Measurements from ENCODE around the gene TNRC6B.
A peak's percentile ranks its signal among the peaks of the same experiment; 100 is the strongest.
"Not testable (repeated sequence)": the region's sequence is repeated elsewhere in the genome, so short reads cannot be mapped to it uniquely, and the experiment has no call there.

The TNRC6B gene

DNA sequence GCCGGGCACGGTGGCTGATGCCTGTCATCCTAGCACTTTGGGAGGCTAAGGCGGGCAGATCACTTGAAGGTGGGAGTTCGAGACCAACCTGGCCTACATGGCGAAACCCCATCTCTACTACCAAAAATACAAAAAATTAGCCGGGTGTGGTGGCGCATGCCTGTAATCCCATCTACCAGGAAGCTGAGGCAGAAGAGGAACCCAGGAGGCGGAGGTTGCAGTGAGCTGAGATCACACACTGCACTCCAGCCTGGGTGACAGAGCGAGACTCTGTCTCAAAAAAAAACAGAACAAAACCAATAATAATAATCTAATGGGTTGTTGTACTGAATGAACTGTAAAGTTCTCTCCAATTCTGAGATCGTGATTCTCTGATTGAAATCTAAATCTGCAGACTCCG lies 200.7 kb downstream of the TNRC6B start:
- not testable (repeated sequence) for DNase-seq

DNA sequence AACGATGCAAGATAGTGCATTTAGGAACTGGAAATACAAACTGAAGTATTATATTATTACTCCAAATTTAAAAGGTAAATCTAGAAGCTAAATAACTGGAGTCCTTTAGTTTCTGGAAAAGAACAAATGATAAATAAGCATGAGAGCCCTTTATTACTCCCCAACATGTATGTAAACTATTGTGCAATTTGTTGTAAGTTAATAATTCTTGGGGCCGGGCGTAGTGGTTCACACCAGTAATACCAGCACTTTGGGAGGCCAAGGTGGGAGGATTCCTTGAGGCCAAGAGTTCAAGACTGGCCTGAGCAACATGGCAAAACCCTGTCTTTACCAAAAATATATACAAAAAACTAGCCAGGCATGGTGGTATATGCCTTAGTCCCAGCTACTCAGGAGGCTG lies 203.7 kb downstream of the TNRC6B start:
- no peak for DNase-seq

- peak; percentile 60 for DNase-seq
These were observed 206.2 kb downstream of the TNRC6B start for GRCh38 chr22:40383905-40384304.

GRCh38 chr22:40385036-40385782 lies 207.5 kb downstream of the TNRC6B start:
- no peak for DNase-seq

Data from NCI-H226 (cell line).